ENCODE results near the gene AMZ2.
"Not testable (repeated sequence)": the region's sequence is repeated elsewhere in the genome, so short reads cannot be mapped to it uniquely, and the experiment has no call there.

AMZ2 gene

GRCh38 chr17:68255151-68255550 is 7.3 kb downstream of the AMZ2 start:
- no peak for DNase-seq

- DNase-seq = peak; percentile 71
Observed at GRCh38 chr17:68255731-68256538, 8.1 kb downstream of the AMZ2 start.

GRCh38 chr17:68256701-68257100 is 8.9 kb downstream of the AMZ2 start:
- DNase-seq = not testable (repeated sequence)

GRCh38 chr17:68257934-68258333 is 10.1 kb downstream of the AMZ2 start:
- DNase-seq = peak; percentile 76

- peak; percentile 89 for DNase-seq
Observed at GRCh38 chr17:68258890-68259647, 11.2 kb downstream of the AMZ2 start.

- not testable (repeated sequence) for DNase-seq
Observed at GRCh38 chr17:68259648-68259951, 11.8 kb downstream of the AMZ2 start.

- DNase-seq = no peak
Observed at GRCh38 chr17:68260051-68260762, 12.4 kb downstream of the AMZ2 start.

- not testable (repeated sequence) for DNase-seq
Observed at GRCh38 chr17:68262467-68262866, 14.6 kb downstream of the AMZ2 start.

- DNase-seq = peak; percentile 60
Observed at GRCh38 chr17:68263101-68263681, 15.3 kb downstream of the AMZ2 start.

GRCh38 chr17:68265833-68266232 is 18.0 kb downstream of the AMZ2 start:
- not testable (repeated sequence) for DNase-seq

GRCh38 chr17:68273722-68274121 is 25.9 kb downstream of the AMZ2 start:
- DNase-seq = no peak

GRCh38 chr17:68276339-68276738 is 28.5 kb downstream of the AMZ2 start:
- DNase-seq = not testable (repeated sequence)

- DNase-seq = no peak
Observed at GRCh38 chr17:68277807-68278206, 30.0 kb downstream of the AMZ2 start.

- DNase-seq = not testable (repeated sequence)
Observed at GRCh38 chr17:68281965-68282364, 34.1 kb downstream of the AMZ2 start.

- DNase-seq = no peak
Observed at GRCh38 chr17:68288375-68288774, 40.5 kb downstream of the AMZ2 start.

GRCh38 chr17:68288804-68289203 is 41.0 kb downstream of the AMZ2 start:
- peak; percentile 34 for DNase-seq

- DNase-seq = no peak
Observed at GRCh38 chr17:68289473-68289872, 41.6 kb downstream of the AMZ2 start.

GRCh38 chr17:68289936-68290267 is 42.1 kb downstream of the AMZ2 start:
- DNase-seq = no peak

GRCh38 chr17:68290268-68290954 is 42.6 kb downstream of the AMZ2 start:
- DNase-seq = peak; percentile 73

- DNase-seq = peak; percentile 90
Observed at GRCh38 chr17:68290955-68291835, 43.4 kb downstream of the AMZ2 start, which contains the start of the genes ARSG and SLC16A6. Gene ARSG, plus strand, starts transcription at chr17:68291495. Its CDS starts 15,999 bp downstream, at chr17:68307494. Gene SLC16A6, minus strand, starts transcription at chr17:68291127. Its CDS starts 12,807 bp downstream, at chr17:68278320.
